ENCODE results near the gene CFAP46. TPM values are rescaled to one million over a fixed set of nuclear protein-coding genes. Genes with fewer than 3 reads are reported as not detected.

The CFAP46 gene
- total RNA-seq, 1 donor from 2014 or later, result 1.5 TPM

GRCh38 chr10:132865171-132865631, 77.2 kb downstream of the CFAP46 start:
- DNase-seq, result peak; percentile 6

GRCh38 chr10:132862485-132863420, 79.6 kb downstream of the CFAP46 start:
- ATAC-seq, result no peak
- intact Hi-C loops (cut with micrococcal nuclease), result no loop called here
- peak; percentile 17 for DNase-seq

More at GRCh38 chr10:132865171-132865631, 77.2 kb downstream of the CFAP46 start:
- intact Hi-C loops (cut with micrococcal nuclease), result no loop called here
- ATAC-seq, result no peak

GRCh38 chr10:132861884-132862461, 80.4 kb downstream of the CFAP46 start:
- no peak for ATAC-seq
- intact Hi-C loops (cut with micrococcal nuclease), result no loop called here

GRCh38 chr10:132861116-132861691, 81.2 kb downstream of the CFAP46 start:
- ATAC-seq, result no peak
- intact Hi-C loops (cut with micrococcal nuclease), result no loop called here
- DNase-seq, result peak; percentile 8

More at GRCh38 chr10:132861884-132862461, 80.4 kb downstream of the CFAP46 start:
- DNase-seq, result peak; percentile 27

- DNase-seq (peak; percentile 10), ATAC-seq (no peak)
- intact Hi-C loops (cut with micrococcal nuclease), result no loop called here
Observed at GRCh38 chr10:132860532-132860931, 81.8 kb downstream of the CFAP46 start.

GRCh38 chr10:132859084-132859855, 83.1 kb downstream of the CFAP46 start:
- DNase-seq (peak; percentile 10), ATAC-seq (no peak)
- intact Hi-C loops (cut with micrococcal nuclease), result no loop called here

GRCh38 chr10:132858121-132859081, 84.0 kb downstream of the CFAP46 start:
- peak; percentile 17 for DNase-seq
- intact Hi-C loops (cut with micrococcal nuclease), result no loop called here
- no peak for ATAC-seq

- ATAC-seq (no peak), DNase-seq (peak; percentile 9)
- intact Hi-C loops (cut with micrococcal nuclease), result no loop called here
Observed at GRCh38 chr10:132856869-132857524, 85.4 kb downstream of the CFAP46 start.

- ATAC-seq (no peak), DNase-seq (no peak)
- intact Hi-C loops (cut with micrococcal nuclease), result no loop called here
Observed at GRCh38 chr10:132855889-132856288, 86.5 kb downstream of the CFAP46 start.

GRCh38 chr10:132851451-132851850, 90.9 kb downstream of the CFAP46 start:
- ATAC-seq, result no peak
- DNase-seq, result no peak
- intact Hi-C loops (cut with micrococcal nuclease), result no loop called here

GRCh38 chr10:132850896-132851295, 91.5 kb downstream of the CFAP46 start:
- intact Hi-C loops (cut with micrococcal nuclease), result no loop called here
- DNase-seq (no peak), ATAC-seq (no peak)

- ATAC-seq (no peak), DNase-seq (no peak)
- intact Hi-C loops (cut with micrococcal nuclease), result no loop called here
Observed at GRCh38 chr10:132850246-132850645, 92.1 kb downstream of the CFAP46 start.

GRCh38 chr10:132849546-132850031, 92.8 kb downstream of the CFAP46 start:
- intact Hi-C loops (cut with micrococcal nuclease), result no loop called here
- no peak for ATAC-seq

GRCh38 chr10:132848951-132849545, 93.3 kb downstream of the CFAP46 start:
- intact Hi-C loops (cut with micrococcal nuclease), result no loop called here
- DNase-seq (no peak), ATAC-seq (no peak)

More at GRCh38 chr10:132849546-132850031, 92.8 kb downstream of the CFAP46 start:
- DNase-seq, result peak; percentile 23

- intact Hi-C loops (cut with micrococcal nuclease), result no loop called here
- DNase-seq (no peak), ATAC-seq (peak; percentile 23)
Observed at GRCh38 chr10:132848291-132848701, 94.1 kb downstream of the CFAP46 start.

- DNase-seq (no peak), ATAC-seq (no peak)
- intact Hi-C loops (cut with micrococcal nuclease), result no loop called here
Observed at GRCh38 chr10:132847856-132848255, 94.5 kb downstream of the CFAP46 start.

GRCh38 chr10:132847416-132847777, 95.0 kb downstream of the CFAP46 start:
- intact Hi-C loops (cut with micrococcal nuclease), result no loop called here
- no peak for DNase-seq
- ATAC-seq, result no peak
